AG04450 (cell line): ENCODE results near the gene RMND5A. TPM values are rescaled to one million over a fixed set of nuclear protein-coding genes. Genes with fewer than 3 reads are reported as not detected.

Source experiments
- CTCF ChIA-PET: fragments of 300-600, 350-600 bp; formaldehyde crosslinking; extraction: SDS; loops from one replicate; lab custom pipeline; 2022; ENCODE audit warnings: antibody characterized with exemption, inconsistent platforms; lab: Charles Lee
- POLR2A ChIA-PET: fragments of 350-600 bp; formaldehyde crosslinking; extraction: SDS; loops from one replicate; lab custom pipeline; 2021; ENCODE audit warnings: antibody characterized with exemption, inconsistent platforms; lab: Yijun Ruan, JAX
- DNase-seq: peaks from one replicate; pipeline ENCODE4 v3.0.0-alpha.2; 2011; ENCODE audit warnings: low read depth, low spot score
- H3K27ac ChIP-seq: one replicate; pipeline ENCODE4 v1.5.1; 2012; ENCODE audit warnings: low read depth, low read length, control low read depth
- H3K27me3 ChIP-seq: one replicate; pipeline ENCODE4 v1.6.0; 2012; ENCODE audit warnings: low read length; ENCODE audit not compliant: control insufficient read depth, insufficient read depth
- H3K4me3 ChIP-seq: 2 replicates; pipeline ENCODE4 v1.5.1; 2011; ENCODE audit warnings: mild to moderate bottlenecking, low read depth, low read length, control low read depth
- H3K9me3 ChIP-seq: 2 replicates; pipeline ENCODE4 v1.5.1; 2012; ENCODE audit warnings: low read length; ENCODE audit not compliant: control insufficient read depth, insufficient read depth
- polyA plus RNA-seq: library from polyadenylated mRNA; depleted of rRNA; stranded (reverse); fragments of >200 nt; gene quantifications from 2 replicates; pipeline ENCODE4 v1.2.3, GENCODE V29; 2011
- TF ChIP-seq, protein P1 (sequence below): IDR thresholded peaks from 2 replicates; pipeline ENCODE4 v1.5.1; 2011; ENCODE audit warnings: low read depth, low read length, control low read depth, inconsistent platforms

The RMND5A gene
- polyA plus RNA-seq, 1 experiment: 19.1 TPM

GRCh38 chr2:86751778-86752177 is 31.7 kb downstream of the RMND5A start:
- H3K27ac ChIP-seq: no peak overlapping the region
- POLR2A ChIA-PET: no interaction called here
- no peak for DNase-seq
- CTCF ChIA-PET: interaction anchor here (1.5 to 5.6 kb wide), 2 partner anchors 10 to 13 kb away, joined by 5 to 51 read pairs; no protein-coding TSS in a partner anchor
- TF ChIP-seq, protein P1, sequence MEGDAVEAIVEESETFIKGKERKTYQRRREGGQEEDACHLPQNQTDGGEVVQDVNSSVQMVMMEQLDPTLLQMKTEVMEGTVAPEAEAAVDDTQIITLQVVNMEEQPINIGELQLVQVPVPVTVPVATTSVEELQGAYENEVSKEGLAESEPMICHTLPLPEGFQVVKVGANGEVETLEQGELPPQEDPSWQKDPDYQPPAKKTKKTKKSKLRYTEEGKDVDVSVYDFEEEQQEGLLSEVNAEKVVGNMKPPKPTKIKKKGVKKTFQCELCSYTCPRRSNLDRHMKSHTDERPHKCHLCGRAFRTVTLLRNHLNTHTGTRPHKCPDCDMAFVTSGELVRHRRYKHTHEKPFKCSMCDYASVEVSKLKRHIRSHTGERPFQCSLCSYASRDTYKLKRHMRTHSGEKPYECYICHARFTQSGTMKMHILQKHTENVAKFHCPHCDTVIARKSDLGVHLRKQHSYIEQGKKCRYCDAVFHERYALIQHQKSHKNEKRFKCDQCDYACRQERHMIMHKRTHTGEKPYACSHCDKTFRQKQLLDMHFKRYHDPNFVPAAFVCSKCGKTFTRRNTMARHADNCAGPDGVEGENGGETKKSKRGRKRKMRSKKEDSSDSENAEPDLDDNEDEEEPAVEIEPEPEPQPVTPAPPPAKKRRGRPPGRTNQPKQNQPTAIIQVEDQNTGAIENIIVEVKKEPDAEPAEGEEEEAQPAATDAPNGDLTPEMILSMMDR: no peak
- H3K27me3 ChIP-seq: no peaks in the 10 kb centered on the region
- H3K9me3 ChIP-seq: no peaks in the 10 kb centered on the region
- H3K4me3 ChIP-seq: no peak overlapping the region

DNA sequence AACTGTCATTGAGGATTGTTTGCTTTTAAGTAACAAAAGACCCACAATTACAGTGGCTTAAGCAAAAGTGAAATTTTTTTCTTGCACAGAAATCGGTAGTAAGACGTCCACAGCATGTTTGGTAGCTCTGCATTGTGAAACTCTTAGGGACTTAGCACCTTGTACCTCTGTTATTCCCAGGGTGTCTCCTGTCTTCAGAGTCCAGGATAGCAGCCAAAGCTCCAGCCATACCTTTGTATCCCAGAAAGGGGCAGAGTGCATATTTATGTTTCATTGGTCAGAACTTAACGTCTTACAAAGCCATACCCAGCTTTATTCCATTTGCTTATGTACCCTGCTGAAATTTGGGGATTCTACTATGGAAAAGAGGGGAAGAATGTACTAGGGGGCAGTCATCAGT is 32.8 kb downstream of the RMND5A start:
- POLR2A ChIA-PET: no interaction called here
- H3K27me3 ChIP-seq: no peaks in the 10 kb centered on the region

DNA sequence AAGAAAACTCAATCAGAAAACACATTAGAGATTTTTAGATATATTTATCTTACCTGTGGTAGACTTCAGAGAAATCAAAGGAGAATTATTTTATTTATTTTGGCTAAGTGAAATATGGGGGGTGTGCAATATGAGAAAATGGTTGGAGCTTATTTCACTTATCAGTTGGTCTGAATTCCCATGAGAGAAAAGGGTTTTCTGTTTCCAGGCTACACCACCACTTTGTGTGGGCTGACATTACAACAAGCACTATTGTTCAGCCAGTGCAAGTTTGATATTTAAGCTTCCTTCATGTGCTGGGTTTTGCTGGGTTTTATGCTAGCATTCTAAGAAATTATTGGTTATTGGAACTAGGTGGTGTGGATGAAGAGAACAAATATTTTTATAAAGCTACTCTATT is 33.5 kb downstream of the RMND5A start:
- ChIA-PET POLR2A (no interaction called here), CTCF (interaction anchor here (0.9 to 5.6 kb wide), 2 partner anchors 9 to 11 kb away, joined by 3 to 51 read pairs; no protein-coding TSS in a partner anchor)
- no peaks in the 10 kb centered on the region for H3K9me3 ChIP-seq
- no peak overlapping the region for H3K4me3 ChIP-seq
- no peaks in the 10 kb centered on the region for H3K27me3 ChIP-seq
- H3K27ac ChIP-seq: no peak overlapping the region
- TF ChIP-seq, protein P1: no peak
- no peak for DNase-seq

More for the DNA sequence above, 32.8 kb downstream of the RMND5A start:
- Histone ChIP-seq H3K27ac (no peak overlapping the region), H3K4me3 (no peak overlapping the region), H3K9me3 (no peaks in the 10 kb centered on the region)
- TF ChIP-seq, protein P1: no peak
- CTCF ChIA-PET: interaction anchor here (1.5 to 5.6 kb wide), 2 partner anchors 8 to 12 kb away, joined by 5 to 51 read pairs; no protein-coding TSS in a partner anchor
- no peak for DNase-seq

GRCh38 chr2:86758405-86758804 is 38.3 kb downstream of the RMND5A start:
- no peaks in the 10 kb centered on the region for H3K27me3 ChIP-seq
- no peaks in the 10 kb centered on the region for H3K9me3 ChIP-seq
- ChIA-PET POLR2A (no interaction called here), CTCF (interaction anchor here (1.3 kb wide), 1 partner anchor 11 kb away, joined by 3 read pairs; no protein-coding TSS in a partner anchor)
- H3K27ac ChIP-seq: no peak overlapping the region
- no peak for DNase-seq
- H3K4me3 ChIP-seq: no peak overlapping the region
- TF ChIP-seq, protein P1: no peak

DNA sequence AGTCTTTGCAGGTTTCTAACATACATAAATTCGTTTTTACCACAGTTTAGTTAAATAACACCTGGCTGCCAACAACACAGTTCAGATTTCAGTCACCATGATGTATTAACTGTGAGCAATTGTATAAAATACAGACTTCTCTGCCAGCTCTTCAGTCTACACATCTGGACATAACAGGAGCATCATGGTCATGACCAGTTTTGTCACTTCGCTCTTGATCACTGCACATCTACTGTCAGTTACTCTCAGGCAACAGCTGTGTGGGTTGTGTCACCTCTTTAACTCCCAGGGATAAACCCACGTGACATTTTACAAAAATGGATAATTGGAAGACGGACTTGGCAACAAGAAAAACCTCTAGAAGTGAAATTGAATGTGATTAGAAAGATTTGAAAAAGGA is 40.3 kb downstream of the RMND5A start:
- Histone ChIP-seq H3K4me3 (no peak overlapping the region), H3K27ac (no peak overlapping the region), H3K27me3 (no peaks in the 10 kb centered on the region), H3K9me3 (no peaks in the 10 kb centered on the region)
- no peak for DNase-seq
- ChIA-PET POLR2A (no interaction called here), CTCF (interaction anchor here (1.8 to 3.3 kb wide), 2 partner anchors 8 to 12 kb away, joined by 5 to 11 read pairs; no protein-coding TSS in a partner anchor)
- TF ChIP-seq, protein P1: no peak
